ENCODE measurements around the gene PEAK3.

The PEAK3 gene

DNA sequence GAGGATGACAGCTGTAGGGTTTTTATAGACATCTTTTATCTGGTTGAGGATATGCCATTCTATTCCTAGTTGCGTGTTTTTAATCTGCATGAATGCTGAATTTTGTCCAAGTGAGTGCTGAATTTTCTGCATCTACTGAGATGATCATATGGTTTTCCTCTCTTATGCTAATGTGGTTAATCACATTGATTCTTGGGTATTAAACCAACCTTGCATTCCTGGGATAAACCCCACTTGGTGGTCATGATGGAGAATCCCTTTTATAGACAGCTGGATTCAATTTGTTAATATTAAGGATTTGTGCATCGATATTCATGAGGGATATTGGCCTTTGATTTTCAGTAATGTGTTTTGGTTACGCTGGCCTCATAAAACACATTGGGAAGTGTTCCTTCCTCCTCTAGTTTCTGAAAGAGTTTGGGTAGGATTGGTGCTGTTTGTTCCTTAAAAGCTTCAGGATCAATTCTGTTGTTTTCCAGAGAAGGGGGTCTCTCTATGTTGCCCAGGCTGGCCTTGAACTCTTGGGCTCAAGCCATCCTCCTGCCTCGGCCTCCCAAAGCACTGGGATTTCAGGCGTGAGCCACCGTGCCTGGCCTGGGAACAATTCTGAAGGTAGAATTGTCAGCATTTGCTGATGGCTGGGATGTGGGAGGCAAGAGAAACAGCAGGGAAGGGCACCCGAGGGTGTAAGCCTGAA, 33.3 kb upstream of the PEAK3 start:
- TF ChIP-seq, protein P1, sequence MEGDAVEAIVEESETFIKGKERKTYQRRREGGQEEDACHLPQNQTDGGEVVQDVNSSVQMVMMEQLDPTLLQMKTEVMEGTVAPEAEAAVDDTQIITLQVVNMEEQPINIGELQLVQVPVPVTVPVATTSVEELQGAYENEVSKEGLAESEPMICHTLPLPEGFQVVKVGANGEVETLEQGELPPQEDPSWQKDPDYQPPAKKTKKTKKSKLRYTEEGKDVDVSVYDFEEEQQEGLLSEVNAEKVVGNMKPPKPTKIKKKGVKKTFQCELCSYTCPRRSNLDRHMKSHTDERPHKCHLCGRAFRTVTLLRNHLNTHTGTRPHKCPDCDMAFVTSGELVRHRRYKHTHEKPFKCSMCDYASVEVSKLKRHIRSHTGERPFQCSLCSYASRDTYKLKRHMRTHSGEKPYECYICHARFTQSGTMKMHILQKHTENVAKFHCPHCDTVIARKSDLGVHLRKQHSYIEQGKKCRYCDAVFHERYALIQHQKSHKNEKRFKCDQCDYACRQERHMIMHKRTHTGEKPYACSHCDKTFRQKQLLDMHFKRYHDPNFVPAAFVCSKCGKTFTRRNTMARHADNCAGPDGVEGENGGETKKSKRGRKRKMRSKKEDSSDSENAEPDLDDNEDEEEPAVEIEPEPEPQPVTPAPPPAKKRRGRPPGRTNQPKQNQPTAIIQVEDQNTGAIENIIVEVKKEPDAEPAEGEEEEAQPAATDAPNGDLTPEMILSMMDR (IDR thresholded peaks at IDR 0.05; ENCODE audit: borderline replicate concordance, control extremely low read depth, extremely low read depth, insufficient read depth, missing control alignments), result no peak
- DNase-seq (ENCODE audit: low spot score), result no peak
- in situ Hi-C loops (cut with MboI; ENCODE audit: low sequenced_read_pairs, unreplicated experiment), result no loop called here

DNA sequence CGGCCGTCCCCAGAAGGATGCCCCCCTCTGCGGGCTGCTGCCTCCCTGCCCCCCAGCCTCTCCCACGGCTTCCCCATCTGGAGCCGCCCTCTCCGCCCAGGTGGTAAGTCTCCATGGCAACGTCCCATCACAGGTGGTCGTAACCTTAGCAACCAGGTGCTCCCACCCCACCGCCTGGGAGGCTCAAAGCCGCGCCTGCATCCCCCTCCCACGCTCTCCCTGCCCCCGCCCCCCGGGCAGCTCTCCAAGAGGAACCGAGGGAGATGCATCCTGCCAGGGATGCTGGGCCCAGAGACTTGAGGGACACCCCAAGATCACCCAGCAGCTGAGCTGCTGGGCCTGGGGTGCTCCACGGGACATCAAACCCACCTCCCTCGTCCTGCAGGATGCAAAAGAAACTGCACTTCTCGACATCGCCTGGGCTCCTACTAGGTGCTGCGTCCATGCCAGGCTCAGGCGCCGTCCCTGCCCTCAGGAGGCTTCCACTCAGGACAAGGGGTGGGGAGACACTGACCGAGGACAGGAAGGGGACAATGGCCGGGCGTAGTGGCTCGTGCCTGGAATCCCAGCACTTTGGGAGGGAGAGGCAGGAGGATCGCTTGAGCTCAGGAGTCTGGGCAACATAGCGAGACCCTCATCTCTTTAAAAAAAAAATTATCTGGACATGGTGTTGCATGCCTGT, 31.0 kb upstream of the PEAK3 start:
- DNase-seq (ENCODE audit: low spot score), result no peak
- TF ChIP-seq, protein P1 (IDR thresholded peaks at IDR 0.05; ENCODE audit: borderline replicate concordance, control extremely low read depth, extremely low read depth, insufficient read depth, missing control alignments), result no peak
- in situ Hi-C loops (cut with MboI; ENCODE audit: low sequenced_read_pairs, unreplicated experiment), result no loop called here

DNA sequence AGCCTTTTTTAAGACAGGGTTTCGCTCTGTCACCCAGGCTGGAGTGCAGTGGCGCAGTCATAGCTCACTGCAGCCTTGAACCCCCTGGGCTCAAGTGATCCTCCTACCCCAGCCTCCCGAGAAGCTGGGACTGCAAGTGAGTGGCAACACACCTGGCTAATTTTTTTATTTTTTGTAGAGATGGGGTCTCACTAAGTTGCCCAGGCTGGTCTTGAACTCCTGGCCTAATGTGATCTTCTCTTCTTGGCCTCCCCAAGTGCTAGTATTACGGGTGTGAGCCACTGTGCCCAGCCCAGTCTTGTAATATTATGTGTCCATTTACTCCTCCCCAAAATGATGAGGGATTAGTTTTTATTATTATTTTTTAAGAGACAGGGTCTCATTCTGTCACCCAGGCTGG, 29.1 kb upstream of the PEAK3 start:
- in situ Hi-C loops (cut with MboI; ENCODE audit: low sequenced_read_pairs, unreplicated experiment), result no loop called here
- DNase-seq (ENCODE audit: low spot score), result no peak
- TF ChIP-seq, protein P1 (IDR thresholded peaks at IDR 0.05; ENCODE audit: borderline replicate concordance, control extremely low read depth, extremely low read depth, insufficient read depth, missing control alignments), result no peak

DNA sequence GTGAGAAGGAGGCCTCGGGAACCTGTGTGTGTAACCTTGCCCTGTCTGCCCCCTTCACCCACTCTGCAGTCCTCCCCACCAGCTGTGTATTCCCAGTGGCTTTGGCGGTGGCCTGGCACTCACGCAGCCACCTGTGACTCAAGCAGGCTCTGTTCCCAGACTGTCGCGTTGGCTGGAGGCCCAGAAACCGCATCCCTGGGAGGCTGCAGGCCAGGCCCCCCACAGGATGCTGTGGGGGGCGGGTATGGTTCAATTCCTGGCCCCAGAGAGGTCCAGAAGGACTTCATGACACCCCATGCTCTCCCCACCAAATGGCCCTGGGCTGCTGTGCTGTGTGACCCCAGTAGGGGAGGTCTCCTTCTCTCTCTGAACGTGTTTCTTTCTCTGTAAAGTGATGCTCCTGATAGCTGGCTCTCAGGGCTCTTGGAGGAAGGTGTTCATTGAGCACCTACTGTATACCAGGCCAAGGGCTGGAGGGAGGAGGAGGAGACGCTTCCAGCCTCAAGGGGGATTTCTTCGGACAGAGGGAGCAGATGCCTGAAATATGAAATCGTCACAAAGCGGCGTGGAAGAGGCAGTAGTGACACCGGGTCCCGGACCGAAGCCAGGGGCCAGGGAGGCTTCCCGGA, 27.9 kb upstream of the PEAK3 start:
- in situ Hi-C loops (cut with MboI; ENCODE audit: low sequenced_read_pairs, unreplicated experiment), result no loop called here
- TF ChIP-seq, protein P1 (IDR thresholded peaks at IDR 0.05; ENCODE audit: borderline replicate concordance, control extremely low read depth, extremely low read depth, insufficient read depth, missing control alignments), result no peak
- DNase-seq (ENCODE audit: low spot score), result no peak

DNA sequence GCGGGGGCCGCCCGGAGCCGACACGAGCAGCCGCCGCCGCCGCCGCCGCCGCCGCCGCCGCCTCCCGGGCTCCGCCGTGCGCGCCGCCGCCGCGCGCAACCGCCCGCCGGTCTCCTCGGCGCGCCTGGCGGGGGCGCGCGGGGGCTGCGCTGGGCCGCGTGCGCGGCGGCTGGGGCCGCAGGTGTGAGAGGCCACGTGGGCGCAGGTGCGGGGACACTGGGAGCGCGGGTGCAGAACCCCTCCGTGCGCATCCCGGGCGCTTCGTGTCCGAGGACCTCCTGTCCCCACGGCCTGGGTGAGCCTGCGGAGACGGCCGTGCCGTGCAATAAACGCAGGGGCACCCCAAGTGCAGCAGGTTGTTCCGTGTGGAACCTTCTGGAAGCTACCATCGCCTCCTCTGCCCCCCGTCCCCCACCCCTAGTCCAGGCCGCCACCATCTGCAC, 26.2 kb upstream of the PEAK3 start, which contains the start of gene LINGO3:
LINGO3 (minus strand) TSS at position 41 of the 443 bp plus-strand sequence. CDS start 16,378 bp downstream, outside the sequence.
- no peak for DNase-seq (ENCODE audit: low spot score)
- in situ Hi-C loops (cut with MboI; ENCODE audit: low sequenced_read_pairs, unreplicated experiment), result no loop called here
- TF ChIP-seq, protein P1 (IDR thresholded peaks at IDR 0.05; ENCODE audit: borderline replicate concordance, control extremely low read depth, extremely low read depth, insufficient read depth, missing control alignments), result no peak

DNA sequence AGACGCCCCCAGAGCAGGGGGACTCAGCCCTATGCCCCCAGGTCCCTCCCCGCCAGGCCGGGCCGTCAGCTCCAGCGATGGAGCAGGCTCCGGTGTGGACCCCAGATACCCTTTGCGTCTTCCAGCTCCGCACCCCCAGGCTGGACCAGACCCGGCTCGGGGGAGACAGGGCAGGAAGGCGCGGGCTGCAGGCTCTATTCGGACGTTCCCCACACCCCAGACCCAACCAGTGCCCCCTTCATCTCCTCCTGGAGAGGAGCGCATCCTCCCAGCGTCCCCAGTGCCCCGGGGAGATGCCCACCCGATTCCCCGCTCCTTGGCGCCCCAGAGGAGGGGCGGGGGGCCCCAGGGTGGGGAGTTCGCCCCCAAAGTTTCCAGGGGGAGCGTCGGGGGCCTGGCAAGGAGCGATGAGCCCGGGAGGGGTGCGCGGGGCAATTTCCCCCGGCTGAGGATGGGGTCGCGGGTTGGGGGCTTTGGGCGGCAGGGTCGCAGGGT, 25.6 kb upstream of the PEAK3 start:
- in situ Hi-C loops (cut with MboI; ENCODE audit: low sequenced_read_pairs, unreplicated experiment), result no loop called here
- DNase-seq (ENCODE audit: low spot score), result no peak
- TF ChIP-seq, protein P1 (IDR thresholded peaks at IDR 0.05; ENCODE audit: borderline replicate concordance, control extremely low read depth, extremely low read depth, insufficient read depth, missing control alignments), result no peak

All from GM13976 (cell line).